H54 (cell line): ENCODE results near the gene UNC13D.

Experiments used
- DNase-seq: peaks from one replicate; pipeline ENCODE4 v3.0.0; 2011; ENCODE audit warnings: low spot score, mixed read lengths; ENCODE audit not compliant: insufficient read length
- FAIRE-seq: peaks from 3 replicates; lab custom pipeline; 2011; peaks lifted over from hg19 to GRCh38; lab: Jason Lieb, UNC
- POLR2A ChIP-seq: IDR thresholded peaks from 2 replicates; pipeline ENCODE4 v1.6.1; 2011; ENCODE audit warnings: low read depth, mild to moderate bottlenecking, low read length

Gene UNC13D

DNA sequence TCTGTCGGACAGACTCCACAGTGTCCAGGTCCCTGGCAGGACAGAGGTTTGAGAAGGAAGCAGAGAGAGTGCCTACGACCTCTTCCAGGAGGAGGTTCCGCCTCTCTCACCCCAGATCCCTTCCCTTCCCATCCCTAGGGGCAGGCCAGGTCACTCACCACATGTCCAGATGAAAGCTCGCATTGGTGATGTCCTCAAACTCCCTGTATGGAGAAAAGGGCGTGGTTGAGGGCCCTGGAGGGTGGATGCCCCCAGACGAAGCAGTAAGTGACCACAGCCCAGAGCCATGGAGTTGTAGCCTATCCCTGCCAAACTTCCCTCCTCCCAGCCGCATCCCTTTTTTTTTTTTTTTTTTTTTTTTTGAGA lies 3.4 kb downstream of the UNC13D start:
- DNase-seq = no peak
- no peak for FAIRE-seq
- TF ChIP-seq POLR2A = no peak

DNA sequence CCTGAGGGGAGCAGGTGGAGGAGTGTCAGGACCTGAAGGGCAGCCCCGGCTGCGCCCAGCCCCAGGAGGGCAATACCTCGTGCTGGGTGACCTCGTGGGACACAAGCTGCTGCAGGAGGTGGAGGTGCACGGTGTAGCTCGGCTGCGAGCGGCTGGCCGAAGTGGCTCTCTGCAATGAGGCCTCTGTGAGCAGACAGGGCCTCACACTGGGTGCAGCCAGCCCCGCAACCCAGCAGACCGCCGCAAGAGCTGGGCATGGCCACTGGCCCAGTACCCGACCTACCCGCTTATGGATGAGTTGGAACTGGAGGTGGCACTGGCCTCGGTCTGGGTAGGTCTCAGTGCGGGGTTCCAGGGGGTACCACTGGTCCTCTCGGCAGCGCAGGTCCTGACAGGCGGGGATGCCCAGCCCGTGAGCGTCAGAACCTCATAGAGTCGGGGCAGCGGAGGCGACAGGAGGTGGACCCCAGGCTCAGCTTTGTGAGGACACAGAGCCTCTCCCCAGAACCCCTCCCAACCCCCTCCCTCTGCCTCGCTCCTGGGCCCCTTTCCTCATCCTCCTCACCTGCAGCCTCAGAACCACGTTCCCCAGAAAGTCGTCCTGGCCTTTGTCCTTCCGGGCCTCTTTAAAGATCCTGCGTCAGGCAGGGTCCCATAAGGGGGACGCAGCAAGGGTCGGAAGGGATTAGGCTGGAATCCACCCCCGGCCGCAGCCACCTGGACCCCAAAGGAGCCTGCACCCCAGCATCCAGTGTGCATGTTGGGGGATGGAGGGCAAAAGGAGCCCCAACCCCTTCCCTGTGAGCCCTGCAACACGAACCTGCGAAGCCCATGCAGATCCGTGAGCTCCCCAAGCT lies 4.0 kb downstream of the UNC13D start:
- FAIRE-seq (no peak), DNase-seq (no peak)
- no peak for TF ChIP-seq POLR2A

DNA sequence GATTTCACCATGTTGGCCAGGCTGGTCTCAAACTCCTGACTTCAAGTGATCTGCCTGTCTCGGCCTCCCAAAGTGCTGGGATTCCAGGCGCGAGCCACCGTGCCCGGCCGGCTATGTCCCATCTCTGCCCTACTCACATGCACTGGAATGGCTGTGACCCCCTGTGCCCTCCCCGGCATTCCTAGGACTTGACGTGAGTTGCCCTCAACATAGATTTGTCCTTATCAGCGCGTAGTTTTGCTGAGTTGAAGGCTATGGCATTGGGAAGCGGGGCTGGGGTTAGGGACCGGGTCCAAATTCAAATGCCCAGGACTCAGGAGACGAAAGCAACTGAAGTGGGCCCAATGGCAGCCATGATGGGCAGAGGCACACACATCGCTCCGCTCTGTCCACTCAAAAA lies 5.8 kb downstream of the UNC13D start:
- no peak for TF ChIP-seq POLR2A
- FAIRE-seq (no peak), DNase-seq (no peak)

DNA sequence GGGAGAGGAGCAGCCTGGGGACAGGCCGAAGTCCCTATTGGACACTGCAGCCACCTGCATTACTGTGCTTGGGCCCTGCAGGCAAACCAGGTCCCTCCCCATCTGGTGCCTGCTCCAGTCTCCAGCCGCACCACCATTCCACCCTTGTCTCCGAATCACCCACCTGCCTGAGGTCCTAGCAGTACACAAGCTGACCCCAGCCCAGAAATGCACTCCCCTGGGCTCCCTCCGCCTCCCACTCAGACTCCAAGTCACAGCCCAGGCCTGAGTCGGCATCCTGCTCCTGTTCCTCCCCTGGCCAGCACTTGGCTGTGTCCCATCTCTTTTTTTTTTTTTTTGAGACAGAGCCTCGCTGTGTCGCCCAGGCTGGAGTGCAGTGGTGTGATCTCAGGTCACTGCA lies 6.3 kb downstream of the UNC13D start:
- DNase-seq = no peak
- FAIRE-seq = no peak
- TF ChIP-seq POLR2A = no peak

DNA sequence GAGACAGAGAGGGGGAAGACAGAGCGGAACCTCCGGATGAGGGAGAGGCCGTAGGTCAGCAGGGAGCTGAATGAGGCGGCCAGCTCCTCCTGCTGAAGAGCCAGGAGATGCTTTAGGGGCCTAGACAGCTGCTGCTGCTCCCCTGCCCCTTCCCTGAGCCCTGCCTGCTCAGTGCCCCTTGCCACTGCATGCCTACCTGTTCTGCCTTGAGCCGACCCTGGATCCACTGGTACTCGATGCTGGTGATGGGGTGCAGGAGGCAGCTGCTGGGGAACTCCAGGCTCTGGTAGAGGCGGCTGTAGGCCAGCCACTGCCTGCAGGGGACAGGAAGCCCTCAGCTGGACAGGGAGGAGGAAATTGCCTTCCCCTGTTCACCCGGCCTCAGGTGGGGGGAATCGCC lies 7.6 kb downstream of the UNC13D start:
- no peak for FAIRE-seq
- no peak for TF ChIP-seq POLR2A
- DNase-seq = no peak

DNA sequence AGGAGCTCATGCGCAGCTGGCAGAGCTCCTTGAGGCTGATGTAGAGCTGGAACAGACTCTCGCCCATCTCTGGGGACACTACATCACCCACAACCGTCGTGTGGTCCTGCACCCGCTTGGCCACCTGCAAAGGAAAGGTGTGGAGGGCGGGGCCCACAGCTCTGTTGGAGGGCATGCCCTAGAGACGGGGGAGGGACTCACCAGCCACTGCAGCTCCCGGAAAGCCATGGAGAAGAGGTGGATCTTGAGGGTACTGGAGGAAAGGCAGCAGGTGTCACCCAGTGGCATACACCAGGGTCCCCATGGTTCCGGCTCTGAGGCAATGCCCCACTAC lies 8.6 kb downstream of the UNC13D start:
- no peak for TF ChIP-seq POLR2A
- FAIRE-seq (no peak), DNase-seq (no peak)

DNA sequence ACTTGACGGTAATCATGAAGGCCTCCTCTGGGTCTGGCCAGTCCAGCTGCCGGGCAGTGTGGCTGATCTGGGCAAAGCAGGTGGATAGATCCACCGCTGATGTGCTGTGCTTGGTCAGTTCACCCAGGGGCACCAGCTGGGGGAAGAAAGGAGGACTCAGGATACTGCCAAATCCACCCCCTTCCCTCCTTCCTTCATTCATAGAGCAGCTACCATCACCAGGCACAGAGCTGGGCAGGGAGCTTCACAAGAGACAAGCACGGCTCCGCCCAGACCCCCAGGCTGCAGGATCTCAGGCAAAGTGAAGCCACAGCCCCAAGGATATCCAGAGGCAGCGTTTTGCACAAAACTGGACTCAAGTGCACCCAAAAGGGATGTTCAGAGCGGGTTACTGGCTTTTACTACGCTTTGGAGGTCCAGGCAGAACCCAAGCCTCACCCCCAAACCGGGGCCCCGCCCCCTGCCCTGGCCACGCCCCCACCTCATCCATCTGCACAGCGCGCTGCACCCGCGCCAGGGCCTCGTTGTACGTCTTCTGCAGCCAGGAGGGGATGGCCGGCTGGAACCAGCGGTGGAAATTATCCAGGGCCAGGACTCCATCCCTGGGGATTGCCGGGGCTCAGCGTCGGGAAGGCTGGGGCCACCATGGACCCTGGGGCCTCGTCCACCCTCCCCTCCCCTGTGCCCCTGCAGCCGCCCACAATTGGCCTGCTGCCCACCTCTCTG lies 9.1 kb downstream of the UNC13D start:
- FAIRE-seq = no peak
- DNase-seq = no peak
- TF ChIP-seq POLR2A = no peak

DNA sequence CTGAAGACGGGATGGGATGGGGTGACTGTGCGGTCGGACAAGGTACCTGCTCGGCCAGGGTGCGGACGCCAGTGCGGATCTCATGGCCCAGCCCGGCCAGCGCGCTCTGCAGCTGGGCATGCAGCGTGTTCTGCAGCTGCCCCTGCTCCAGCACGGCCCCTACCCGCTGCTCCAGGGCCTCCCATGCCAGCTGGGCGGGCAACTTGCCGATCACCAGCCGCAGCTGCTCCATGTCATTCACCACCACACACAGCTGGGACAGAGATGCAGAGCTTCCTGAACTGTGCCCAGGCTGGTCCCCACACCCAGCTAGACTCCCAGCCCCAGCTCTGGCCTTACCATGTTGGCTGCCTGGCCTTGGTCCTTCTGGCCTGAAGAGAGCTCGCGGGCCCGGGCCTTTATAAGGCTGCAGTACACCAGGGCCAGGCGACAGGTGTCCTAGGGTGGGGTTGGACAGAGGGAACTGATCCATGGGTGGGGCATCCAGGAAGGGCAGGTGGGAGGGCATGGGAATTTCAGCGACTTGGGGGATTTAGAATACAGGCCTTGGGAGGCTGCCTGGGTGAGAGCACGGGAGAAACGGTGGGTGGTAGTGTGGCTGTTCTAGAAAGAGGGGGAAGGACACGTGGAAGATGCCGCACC lies 9.8 kb downstream of the UNC13D start:
- no peak for FAIRE-seq
- TF ChIP-seq POLR2A = no peak

DNA sequence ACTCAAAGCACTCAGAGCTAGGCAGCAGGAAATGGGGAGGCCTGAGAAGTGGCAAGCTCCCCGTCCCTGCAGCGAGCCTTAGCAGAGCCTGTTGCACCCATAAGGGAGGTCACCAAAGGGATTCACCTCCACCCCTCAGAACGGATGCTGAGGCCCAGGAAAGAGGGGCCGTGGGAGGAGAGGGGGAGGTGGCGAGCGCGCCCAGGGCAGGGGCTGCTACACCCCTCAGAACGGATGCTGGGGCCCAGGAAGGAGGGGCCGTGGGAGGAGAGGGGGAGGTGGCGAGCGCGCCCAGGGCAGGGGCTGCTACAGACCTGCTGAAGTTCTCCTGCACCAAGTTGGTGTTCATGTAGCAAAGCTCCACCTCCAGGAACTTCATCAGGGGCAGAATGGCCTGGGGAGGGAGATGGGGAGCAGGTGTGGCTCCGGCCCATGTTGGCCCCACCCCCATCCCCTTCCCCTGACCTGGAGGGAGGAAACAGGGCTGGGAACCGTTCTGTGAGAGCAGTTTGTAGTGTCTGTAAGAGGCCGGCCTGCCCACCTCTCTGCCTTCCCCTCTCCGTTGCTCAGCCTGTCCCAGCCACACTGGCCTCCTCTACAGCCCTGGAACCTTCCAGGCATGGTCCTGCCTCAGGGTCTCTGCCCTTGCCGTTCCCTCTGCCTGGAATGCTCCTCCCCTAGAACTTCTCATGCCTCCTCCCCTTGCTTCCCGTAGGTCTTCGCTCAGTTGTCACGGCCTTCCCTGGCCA lies 11.4 kb downstream of the UNC13D start:
- no peak for TF ChIP-seq POLR2A
- DNase-seq (no peak), FAIRE-seq (no peak)

More for the DNA sequence above, 9.8 kb downstream of the UNC13D start:
- DNase-seq = no peak

DNA sequence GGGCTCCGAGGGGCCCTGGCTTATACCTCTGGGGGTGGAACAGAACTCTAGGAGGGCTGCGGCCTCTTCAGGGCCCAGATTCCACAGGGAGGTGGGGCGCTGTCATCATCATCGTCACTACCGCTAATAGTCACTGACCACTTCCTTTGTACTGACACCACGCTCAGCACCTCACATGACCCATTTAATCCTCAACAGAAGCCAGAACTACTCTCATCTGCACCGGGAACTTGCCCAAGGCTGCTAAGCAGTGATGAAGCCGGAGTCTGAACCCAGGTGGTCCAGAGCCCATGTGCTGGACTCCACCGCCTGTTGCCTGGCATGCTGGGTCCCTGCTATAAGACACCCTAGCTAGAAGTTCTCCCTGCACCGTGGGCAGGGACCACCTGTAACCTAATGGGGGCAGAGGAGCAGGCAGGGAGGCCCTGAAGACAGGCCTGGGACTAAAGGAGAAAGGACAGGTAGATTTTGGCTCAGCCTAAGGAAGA lies 12.0 kb downstream of the UNC13D start:
- DNase-seq (peak; percentile 96), FAIRE-seq (no peak)
- no peak for TF ChIP-seq POLR2A

DNA sequence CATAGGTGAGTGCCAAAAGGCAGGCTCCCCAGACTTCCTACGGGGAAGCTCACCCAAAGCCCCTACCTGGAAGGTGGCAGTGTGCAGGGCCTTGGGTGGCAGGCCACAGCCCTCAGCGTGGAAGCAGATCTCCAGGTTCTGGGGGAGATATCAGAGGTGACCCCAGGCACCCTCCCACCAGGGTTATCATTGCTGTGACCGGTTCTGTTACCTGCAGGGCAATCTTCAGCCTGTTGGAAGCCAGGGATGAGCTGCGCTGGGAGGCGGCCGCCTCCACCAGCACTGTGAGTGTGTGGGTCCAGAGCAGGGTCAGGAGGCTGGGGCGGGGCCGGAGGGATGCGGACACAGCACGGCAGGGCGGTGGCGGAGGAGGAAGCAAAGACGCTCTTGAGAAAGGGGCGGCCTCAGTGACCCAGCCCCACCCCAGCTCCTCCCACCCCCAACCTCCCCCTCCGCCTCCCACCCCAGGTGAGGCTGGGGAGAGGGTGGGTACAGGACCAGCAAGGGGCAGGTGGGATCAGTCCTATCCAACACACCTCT lies 13.1 kb downstream of the UNC13D start:
- no peak for DNase-seq
- no peak for FAIRE-seq
- TF ChIP-seq POLR2A = no peak

DNA sequence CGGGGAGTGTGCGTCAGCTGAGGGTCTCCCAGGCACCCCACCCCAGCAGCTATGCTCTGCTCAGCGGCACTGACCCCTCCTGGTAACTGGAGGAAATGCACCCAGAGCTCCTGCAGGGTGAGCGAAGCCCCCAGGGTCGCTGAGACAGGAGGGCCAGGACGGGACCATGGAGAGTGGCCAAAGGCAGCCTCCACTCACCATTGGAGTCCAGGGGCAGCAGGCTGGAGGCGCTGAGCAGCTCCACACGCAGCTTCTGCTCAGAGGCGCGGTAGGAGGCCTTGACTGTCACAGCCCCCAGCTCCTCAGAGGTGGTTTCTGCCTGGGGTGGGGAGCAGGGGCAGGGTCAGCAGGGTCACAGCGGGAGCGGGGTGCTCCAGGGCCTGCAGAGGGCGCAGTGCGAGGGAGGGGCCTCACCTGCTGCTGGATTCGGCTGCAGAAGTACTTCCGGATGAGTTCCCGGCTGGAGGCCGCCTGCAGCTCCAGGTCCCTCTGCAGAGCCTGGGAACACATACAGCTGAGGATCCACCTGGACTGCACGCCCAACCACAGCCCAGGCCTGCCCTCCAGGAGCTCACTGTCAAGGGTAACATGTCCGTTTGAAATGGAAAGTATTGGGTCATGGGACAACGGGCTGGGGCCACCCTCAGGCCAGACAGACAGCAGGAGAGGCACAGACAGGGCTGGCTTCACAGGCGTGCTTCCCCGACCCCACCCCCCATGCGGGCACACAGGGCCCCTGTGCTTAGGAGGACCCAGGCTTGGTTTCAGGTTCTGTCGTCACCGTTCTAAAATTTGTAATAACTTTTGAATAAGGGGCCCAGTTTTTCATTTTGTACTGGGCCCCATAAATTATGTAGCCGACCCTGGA lies 13.8 kb downstream of the UNC13D start:
- FAIRE-seq = no peak
- DNase-seq = no peak
- no peak for TF ChIP-seq POLR2A
